GM12875 (cell line): Measurements from ENCODE around the gene NF1.

Experiments used
- H3K4me3 ChIP-seq: one replicate; pipeline ENCODE4 v1.5.1; 2011; ENCODE audit warnings: low read depth, low read length, control low read depth
- TF ChIP-seq, protein P1 (sequence below): IDR thresholded peaks from 2 replicates; pipeline ENCODE4 v1.5.1; 2011; ENCODE audit warnings: low read depth, mild to moderate bottlenecking, control low read depth, inconsistent platforms, low read length, moderate library complexity, borderline replicate concordance; ENCODE audit not compliant: insufficient read depth

The NF1 gene

DNA sequence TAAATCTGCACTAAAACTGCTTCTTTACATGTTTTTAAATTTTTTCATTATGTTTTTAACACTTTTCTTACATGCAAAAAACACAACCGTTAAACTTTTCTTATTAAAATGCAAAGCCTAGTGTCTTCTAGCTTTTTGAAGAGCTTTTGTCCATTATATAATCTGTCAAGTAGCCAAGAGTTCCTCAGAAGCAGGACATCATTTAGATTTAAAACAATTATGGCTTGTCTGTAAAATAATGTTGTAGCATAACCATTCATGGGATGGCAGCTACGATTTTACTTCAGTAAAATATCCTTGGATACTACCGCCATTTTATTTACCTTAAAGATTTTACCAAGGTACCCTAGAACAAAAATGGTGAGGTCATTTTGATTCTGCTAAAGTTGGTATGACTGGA is 199.5 kb downstream of the NF1 start:
- TF ChIP-seq, protein P1, sequence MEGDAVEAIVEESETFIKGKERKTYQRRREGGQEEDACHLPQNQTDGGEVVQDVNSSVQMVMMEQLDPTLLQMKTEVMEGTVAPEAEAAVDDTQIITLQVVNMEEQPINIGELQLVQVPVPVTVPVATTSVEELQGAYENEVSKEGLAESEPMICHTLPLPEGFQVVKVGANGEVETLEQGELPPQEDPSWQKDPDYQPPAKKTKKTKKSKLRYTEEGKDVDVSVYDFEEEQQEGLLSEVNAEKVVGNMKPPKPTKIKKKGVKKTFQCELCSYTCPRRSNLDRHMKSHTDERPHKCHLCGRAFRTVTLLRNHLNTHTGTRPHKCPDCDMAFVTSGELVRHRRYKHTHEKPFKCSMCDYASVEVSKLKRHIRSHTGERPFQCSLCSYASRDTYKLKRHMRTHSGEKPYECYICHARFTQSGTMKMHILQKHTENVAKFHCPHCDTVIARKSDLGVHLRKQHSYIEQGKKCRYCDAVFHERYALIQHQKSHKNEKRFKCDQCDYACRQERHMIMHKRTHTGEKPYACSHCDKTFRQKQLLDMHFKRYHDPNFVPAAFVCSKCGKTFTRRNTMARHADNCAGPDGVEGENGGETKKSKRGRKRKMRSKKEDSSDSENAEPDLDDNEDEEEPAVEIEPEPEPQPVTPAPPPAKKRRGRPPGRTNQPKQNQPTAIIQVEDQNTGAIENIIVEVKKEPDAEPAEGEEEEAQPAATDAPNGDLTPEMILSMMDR = no peak

DNA sequence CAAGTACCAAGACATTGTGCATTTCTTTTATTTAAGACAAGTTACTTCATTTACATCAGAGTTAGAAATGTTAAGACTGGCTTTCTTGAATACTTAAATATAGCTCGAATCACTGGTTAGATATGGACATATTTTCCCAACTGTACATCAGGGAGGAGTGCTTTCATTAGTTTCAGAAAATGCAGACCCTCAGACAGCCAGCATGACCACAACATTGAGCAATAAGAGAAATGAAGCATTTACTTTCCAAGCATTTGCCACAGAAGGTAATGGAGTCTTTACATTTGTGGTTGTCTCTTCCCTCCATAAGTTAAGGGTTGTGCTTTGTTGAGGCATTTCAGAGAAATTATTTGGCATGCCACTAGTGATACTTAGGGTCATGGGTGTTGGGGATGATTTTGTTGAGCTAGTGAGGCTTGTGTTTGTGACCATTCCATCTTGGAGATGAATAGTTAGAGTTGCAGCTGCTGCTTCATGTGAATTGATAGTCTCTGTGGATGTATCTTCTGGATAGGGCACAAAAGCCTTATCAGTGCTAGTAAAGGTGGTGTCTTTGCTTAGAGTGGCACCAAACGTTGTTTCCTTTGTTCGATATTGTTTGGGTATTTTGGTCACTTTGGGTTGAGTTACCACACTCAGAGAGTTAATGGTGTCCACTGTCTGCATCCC is 200.2 kb downstream of the NF1 start:
- TF ChIP-seq, protein P1 = no peak
- H3K4me3 ChIP-seq = no peak overlapping the region

More for the DNA sequence above, 199.5 kb downstream of the NF1 start:
- H3K4me3 ChIP-seq = no peak overlapping the region

DNA sequence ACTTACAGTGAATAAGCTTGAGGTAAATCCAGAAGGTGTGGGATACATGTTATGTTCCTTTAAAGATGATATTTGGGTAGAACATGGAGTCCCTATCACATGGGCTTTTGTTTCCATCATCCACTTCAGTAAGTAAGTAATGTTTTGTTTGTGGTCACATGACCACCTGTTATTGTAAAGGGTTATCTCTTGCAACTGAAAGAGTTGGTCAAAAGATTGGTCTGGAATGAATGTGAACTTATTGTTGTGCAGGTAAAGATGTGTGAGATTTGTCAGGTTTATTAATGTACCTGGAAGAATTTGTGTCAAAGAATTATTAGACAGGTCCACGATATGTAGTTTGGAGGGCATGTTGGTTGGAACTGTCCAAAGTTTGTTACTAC is 200.7 kb downstream of the NF1 start:
- TF ChIP-seq, protein P1 = no peak
- H3K4me3 ChIP-seq = no peak overlapping the region

DNA sequence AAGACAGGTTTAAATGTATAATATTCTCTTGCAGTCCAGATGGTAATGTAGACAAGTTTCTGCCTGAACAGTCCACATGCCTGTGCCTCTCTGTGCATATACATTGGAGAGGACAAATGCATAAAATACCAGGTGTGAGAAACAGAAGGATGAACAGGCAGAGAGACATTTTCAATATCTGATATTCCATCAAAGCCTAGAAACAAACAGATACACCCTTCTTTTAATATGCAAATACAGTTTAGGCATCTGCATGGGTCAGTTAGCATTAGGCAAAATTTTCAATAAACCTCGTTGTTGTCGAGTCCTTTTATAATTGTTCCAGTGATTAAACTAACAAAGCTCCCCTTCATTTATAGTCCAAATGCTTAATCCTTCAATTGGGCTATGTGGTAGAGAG is 201.4 kb downstream of the NF1 start:
- H3K4me3 ChIP-seq = no peak overlapping the region
- TF ChIP-seq, protein P1 = no peak

DNA sequence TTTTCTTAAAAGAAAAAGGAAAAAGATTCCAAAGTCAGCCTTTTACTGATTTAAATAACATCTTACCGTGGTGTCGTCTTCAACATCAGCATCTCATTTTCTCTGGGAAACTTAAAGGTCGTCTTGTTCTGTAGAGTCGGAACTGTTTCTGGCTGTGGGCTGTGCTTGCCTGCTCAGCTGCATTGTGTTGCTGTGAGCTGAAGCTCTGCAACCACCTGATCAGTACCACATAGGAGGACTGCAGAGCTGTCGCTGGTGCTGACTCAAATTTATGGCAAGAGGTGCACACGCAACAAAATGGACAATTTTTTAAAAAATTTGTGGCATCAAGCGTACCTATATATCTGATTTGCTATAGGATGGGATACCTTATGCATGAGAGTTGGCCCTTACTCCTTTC is 202.3 kb downstream of the NF1 start, which contains the start of gene OMG:
Gene OMG (minus strand): TSS at position 150 of the 400 bp plus-strand sequence. CDS start 908 bp downstream, outside the sequence.
- H3K4me3 ChIP-seq = no peak within 1 kb of the TSS
- TF ChIP-seq, protein P1 = no peak

DNA sequence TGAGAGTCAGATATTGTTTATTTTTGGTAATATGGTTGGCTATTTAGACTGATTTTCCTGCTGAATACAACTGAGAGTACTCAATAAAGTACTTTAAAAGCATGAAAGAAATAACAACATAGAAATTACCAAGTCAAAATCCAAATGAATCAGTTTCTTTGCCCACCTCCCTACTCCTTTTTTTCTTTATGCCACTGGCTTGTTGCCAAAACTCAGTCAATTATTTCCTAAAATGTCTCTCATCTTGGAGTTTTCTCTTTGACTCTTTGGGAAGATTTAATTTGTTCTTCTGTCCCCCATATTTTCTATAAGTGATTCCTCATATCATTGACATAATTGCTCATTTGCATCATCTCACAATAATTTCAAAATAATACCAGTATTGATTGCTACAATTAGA is 204.8 kb downstream of the NF1 start:
- TF ChIP-seq, protein P1 = no peak
- no peak overlapping the region for H3K4me3 ChIP-seq

DNA sequence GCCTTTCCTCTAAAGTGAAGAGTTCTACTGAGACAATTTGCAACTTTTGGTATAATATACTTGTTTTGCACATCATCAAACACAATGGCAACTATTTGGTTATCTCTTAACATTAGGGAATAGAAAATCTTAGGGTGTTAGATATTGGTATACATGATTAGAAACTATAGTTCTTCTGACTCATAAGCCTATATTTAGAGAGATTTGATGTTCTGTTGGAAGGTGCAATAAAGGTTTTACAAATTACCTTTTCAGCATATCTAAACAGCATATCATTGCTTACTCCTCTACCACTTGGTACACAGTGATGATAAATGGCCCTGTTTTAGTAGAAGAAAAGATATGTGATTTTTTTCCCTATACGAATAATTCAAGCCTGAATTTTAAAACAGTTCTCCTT is 212.9 kb downstream of the NF1 start:
- TF ChIP-seq, protein P1 = no peak
- no peak overlapping the region for H3K4me3 ChIP-seq
